HEK293T (cell line): ENCODE results near the gene CUX1.

Experiments used
- CTCF ChIA-PET: fragments of 350-600 bp; formaldehyde crosslinking; extraction: SDS; loops from one replicate; lab custom pipeline; 2021; ENCODE audit warnings: antibody characterized with exemption, inconsistent platforms; lab: Yijun Ruan, JAX
- POLR2A ChIA-PET: fragments of 350-600 bp; formaldehyde crosslinking; extraction: SDS; loops from one replicate; lab custom pipeline; 2020; ENCODE audit warnings: antibody characterized with exemption, inconsistent platforms; lab: Yijun Ruan, JAX
- DNase-seq: peaks from one replicate; pipeline ENCODE4 v3.0.0; 2012; ENCODE audit warnings: mixed read lengths; ENCODE audit errors: extremely low spot score
- ARNT ChIP-seq: fragments of 450-650 bp; IDR thresholded peaks from 2 replicates; pipeline ENCODE4 v1.6.1; 2017; ENCODE audit warnings: mild to moderate bottlenecking
- BHLHE40 ChIP-seq: fragments of 450-650 bp; IDR thresholded peaks from 2 replicates; pipeline ENCODE4 v1.6.1; 2016; ENCODE audit warnings: mild to moderate bottlenecking, moderate library complexity, borderline replicate concordance
- CTBP1 ChIP-seq: fragments of 450-650 bp; IDR thresholded peaks from 2 replicates; pipeline ENCODE4 v1.6.1; 2016; ENCODE audit warnings: borderline replicate concordance
- ELF4 ChIP-seq: fragments of 450-650 bp; IDR thresholded peaks from 2 replicates; pipeline ENCODE4 v1.6.1; 2017; ENCODE audit warnings: antibody characterized with exemption
- FOXA1 ChIP-seq: fragments of 450-650 bp; IDR thresholded peaks from 2 replicates; pipeline ENCODE4 v1.6.1; 2016; ENCODE audit warnings: mild to moderate bottlenecking
- FOXK2 ChIP-seq: fragments of 450-650 bp; IDR thresholded peaks from 2 replicates; pipeline ENCODE4 v1.6.1; 2016; ENCODE audit warnings: mild to moderate bottlenecking
- FOXM1 ChIP-seq: fragments of 450-650 bp; IDR thresholded peaks from 2 replicates; pipeline ENCODE4 v1.6.1; 2017; ENCODE audit warnings: mild to moderate bottlenecking, borderline replicate concordance
- HDGF ChIP-seq: fragments of 450-650 bp; IDR thresholded peaks from 2 replicates; pipeline ENCODE4 v1.6.1; 2017; ENCODE audit warnings: antibody characterized with exemption, borderline replicate concordance
- L3MBTL2 ChIP-seq: fragments of 450-650 bp; conservative IDR thresholded peaks from 2 replicates; pipeline ENCODE4 v1.6.1; 2016; ENCODE audit warnings: mild to moderate bottlenecking
- LEF1 ChIP-seq: fragments of 450-650 bp; IDR thresholded peaks from 2 replicates; pipeline ENCODE4 v1.6.1; 2017; ENCODE audit warnings: mild to moderate bottlenecking, borderline replicate concordance
- NFRKB ChIP-seq: fragments of 450-650 bp; IDR thresholded peaks from 2 replicates; pipeline ENCODE4 v1.6.1; 2016; ENCODE audit warnings: mild to moderate bottlenecking, moderate library complexity
- PKNOX1 ChIP-seq: fragments of 450-650 bp; IDR thresholded peaks from 2 replicates; pipeline ENCODE4 v1.6.1; 2016
- SP1 ChIP-seq: fragments of 450-650 bp; IDR thresholded peaks from 2 replicates; pipeline ENCODE4 v1.6.1; 2017
- SUZ12 ChIP-seq: fragments of 450-650 bp; IDR thresholded peaks from 2 replicates; pipeline ENCODE4 v1.6.1; 2016; ENCODE audit warnings: mild to moderate bottlenecking
- TARDBP ChIP-seq: fragments of 450-650 bp; IDR thresholded peaks from 2 replicates; pipeline ENCODE4 v1.6.1; 2016
- ZNF384 ChIP-seq: fragments of 450-650 bp; IDR thresholded peaks from 2 replicates; pipeline ENCODE4 v1.6.1; 2016

Gene CUX1

GRCh38 chr7:102156867-102157266 is 339.4 kb downstream of the CUX1 start:
- no peak for DNase-seq
- CTCF ChIA-PET: no interaction called here
- no peak for TF ChIP-seq FOXK2
- TF ChIP-seq ZNF384: no peak
- no peak for TF ChIP-seq TARDBP
- TF ChIP-seq ARNT: no peak
- TF ChIP-seq SP1: no peak
- no peak for TF ChIP-seq LEF1
- no peak for TF ChIP-seq PKNOX1
- no peak for TF ChIP-seq L3MBTL2
- no peak for TF ChIP-seq HDGF
- TF ChIP-seq CTBP1: no peak
- no peak for TF ChIP-seq BHLHE40
- TF ChIP-seq ELF4: no peak
- no peak for TF ChIP-seq NFRKB
- no peak for TF ChIP-seq SUZ12
- TF ChIP-seq FOXM1: no peak
- POLR2A ChIA-PET: no interaction called here

GRCh38 chr7:102165136-102165535 is 347.7 kb downstream of the CUX1 start:
- ChIA-PET POLR2A (no interaction called here), CTCF (no interaction called here)
- DNase-seq: no peak
- no peak for TF ChIP-seq TARDBP
- no peak for TF ChIP-seq CTBP1
- TF ChIP-seq SUZ12: no peak

- POLR2A ChIA-PET: no interaction called here
- CTCF ChIA-PET: no interaction called here
- TF ChIP-seq TARDBP (no peak), PKNOX1 (no peak), HDGF (no peak), BHLHE40 (no peak), SP1 (no peak)
- DNase-seq: no peak
These were observed 349.8 kb downstream of the CUX1 start for GRCh38 chr7:102167254-102167653.

- DNase-seq: no peak
- TF ChIP-seq PKNOX1 (peak; percentile 82), L3MBTL2 (no peak)
- ChIA-PET CTCF (no interaction called here), POLR2A (no interaction called here)
These were observed 352.4 kb downstream of the CUX1 start for GRCh38 chr7:102169651-102170392.

GRCh38 chr7:102170393-102170970 is 353.1 kb downstream of the CUX1 start:
- POLR2A ChIA-PET: no interaction called here
- TF ChIP-seq HDGF (no peak), PKNOX1 (no peak), FOXM1 (no peak), BHLHE40 (no peak), LEF1 (no peak), TARDBP (no peak), CTBP1 (no peak), ELF4 (no peak), NFRKB (no peak), SUZ12 (no peak), FOXK2 (no peak), ZNF384 (no peak), ARNT (no peak), L3MBTL2 (no peak), FOXA1 (no peak), SP1 (no peak)

GRCh38 chr7:102173669-102174068 is 356.2 kb downstream of the CUX1 start:
- TF ChIP-seq TARDBP (no peak), ARNT (no peak), FOXA1 (no peak), PKNOX1 (no peak), LEF1 (no peak), ZNF384 (no peak), FOXM1 (no peak), SP1 (no peak), ELF4 (no peak), NFRKB (no peak)
- ChIA-PET CTCF (no interaction called here), POLR2A (no interaction called here)
- no peak for DNase-seq

More at GRCh38 chr7:102170393-102170970, 353.1 kb downstream of the CUX1 start:
- CTCF ChIA-PET: no interaction called here
- no peak for DNase-seq
